Right renal cortex interstitium (tissue), 3 donors: ENCODE measurements around the gene LIMK2. TPM values are rescaled to one million over a fixed set of nuclear protein-coding genes. Genes with fewer than 3 reads are reported as not detected.
"Not testable (repeated sequence)": the region's sequence is repeated elsewhere in the genome, so short reads cannot be mapped to it uniquely, and the experiment has no call there.

Source experiments
- DNase-seq, 3 donors: peaks; one replicate each; pipeline ENCODE4 v3.0.0-alpha.2; 2013; ENCODE audit warnings: low read depth in 3 of 3, low spot score in 2 of 3
- polyA plus RNA-seq, 3 donors: library from polyadenylated mRNA; unstranded; fragments of 120-200 nt; gene quantifications; one replicate each; pipeline ENCODE4 v1.2.1, GENCODE V29; 2013; ENCODE audit not compliant: insufficient read length in 3 of 3

Gene LIMK2
- polyA plus RNA-seq, 3 donors, result 48.5 to 50.8 (median 49.4) TPM

DNA sequence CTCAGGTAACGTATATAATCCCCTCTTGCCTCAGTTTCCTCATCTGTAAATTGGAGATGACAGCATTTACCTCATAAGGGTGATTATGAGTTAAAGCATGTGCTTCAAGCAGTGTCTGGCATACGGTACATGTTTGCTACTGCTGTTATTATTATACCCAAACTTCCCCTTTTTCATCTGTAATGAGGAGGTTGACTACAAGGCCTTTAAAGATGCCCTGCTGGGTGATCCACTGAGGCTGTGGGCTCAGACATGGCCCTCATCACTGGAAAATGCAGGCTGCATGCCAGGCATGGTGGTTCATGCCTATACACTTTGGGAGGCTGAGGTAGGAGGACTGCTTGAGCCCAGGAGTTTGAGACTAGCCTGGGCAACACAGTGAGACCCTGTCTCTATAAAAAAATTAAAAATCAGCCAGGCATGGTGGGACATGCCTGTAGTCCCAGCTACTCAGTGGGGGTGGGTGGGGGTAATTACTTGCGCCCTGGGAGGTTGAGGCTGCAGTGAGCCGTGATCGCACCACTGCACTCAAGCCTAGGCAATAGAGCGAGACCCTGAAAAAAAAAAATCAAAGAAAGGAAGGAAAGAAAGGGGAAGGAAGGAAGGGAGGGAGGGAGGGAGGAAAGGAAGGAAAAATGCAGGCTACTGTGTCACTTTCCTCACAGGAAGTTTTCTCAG lies 75.9 kb downstream of the LIMK2 start:
- no peak for DNase-seq

DNA sequence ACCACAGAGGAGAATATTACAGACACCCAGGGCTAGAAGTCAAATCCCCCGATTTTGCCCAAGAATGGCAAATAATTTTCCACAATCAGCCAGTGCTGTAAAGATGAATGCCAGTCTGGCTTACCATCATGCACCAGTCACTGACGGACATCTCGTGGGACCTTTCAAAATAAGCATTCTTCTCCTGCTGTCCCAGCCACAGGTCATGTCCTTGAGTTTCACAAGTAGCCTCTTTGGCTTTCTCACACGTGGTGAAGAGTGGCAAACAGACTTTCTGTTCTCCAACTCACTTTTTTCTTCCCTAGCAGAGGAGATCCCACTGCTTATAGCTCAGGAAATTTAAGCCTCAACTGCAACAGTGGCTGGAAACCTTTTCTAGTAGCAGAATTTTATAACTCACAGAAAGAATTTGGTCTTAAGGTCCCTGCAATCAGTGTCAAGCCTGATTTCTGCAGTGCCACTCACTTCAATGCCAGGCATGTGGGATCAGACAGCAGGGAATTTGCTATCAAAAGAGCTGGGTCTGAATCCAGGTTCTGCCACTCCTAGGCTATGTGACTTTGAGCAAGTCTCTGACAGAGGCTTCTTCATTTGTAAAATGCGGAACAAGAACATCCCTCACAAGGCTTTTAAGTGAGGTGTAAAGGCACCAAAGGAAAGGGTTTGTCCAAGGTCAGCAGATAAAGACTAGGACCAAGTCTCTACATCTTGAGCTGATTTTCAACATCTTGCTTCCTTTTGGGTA lies 76.6 kb downstream of the LIMK2 start:
- no peak for DNase-seq

DNA sequence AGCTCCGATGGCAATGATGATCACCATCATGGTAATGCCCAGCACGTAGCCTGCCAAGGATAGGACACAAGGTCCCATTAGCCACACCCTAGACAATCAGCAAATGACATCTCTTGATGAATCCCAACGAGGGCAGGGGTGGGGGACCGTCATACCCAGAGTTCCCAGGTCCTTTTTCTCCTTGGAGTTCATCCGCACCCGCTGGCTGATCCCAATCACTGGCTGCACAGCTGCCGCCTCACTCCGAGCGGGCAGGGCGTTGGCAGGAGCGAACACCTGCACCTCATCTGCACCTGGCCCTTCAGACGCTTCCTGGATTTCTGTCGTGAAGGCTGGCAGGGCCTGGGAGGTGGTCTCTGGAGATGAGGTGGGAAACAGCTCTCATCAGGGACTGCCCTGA lies 77.2 kb downstream of the LIMK2 start:
- DNase-seq, result no peak

DNA sequence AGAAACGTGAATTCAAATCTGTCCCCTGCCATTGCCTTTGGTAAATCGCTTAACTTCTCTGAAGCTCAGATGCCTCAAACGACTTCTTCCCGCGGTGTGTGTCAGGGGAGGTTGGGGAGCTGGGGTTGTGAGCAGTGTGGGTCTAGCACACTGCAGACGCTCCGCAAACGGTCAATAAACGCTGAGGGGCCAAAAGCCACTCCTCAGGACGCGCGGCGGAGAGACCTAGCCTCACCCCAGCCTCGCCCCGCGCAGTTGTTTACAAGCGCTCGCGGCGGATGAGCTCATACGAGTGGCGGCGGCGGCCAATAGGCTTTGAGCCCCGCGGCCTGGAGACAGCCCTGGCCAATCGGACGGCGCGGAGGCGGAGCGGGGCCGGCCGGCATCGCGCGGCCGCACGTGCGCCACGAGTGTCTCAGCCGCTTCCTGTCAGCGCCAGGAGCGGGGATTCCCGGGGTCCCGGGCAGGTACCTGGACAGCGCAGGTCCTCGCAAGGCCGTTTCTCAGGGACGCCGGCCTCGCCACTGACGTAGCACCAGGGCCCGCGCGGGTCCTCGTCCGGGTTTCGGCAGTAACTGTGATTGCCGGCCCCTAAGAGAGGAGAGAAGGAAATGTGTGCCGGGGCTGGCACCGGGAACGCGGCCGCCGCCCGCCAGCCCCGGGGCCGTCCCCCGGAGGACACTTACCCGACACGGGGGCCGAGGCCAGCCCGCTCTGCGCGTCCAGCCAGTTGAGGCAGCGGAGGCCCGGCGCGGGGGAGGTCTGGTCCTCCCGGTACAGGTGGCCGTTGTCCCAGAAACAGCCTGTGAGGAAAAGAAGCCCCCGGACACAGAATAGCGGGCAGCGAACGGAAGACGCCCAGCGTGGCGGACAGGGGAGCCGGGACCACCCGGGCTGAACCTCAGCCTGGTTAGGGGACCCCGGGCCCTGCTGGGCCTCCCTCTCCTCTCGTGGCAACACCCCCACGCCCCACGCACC lies 78.7 kb downstream of the LIMK2 start:
- peak in 2 of 3 donors; percentile 78 to 83 for DNase-seq

DNA sequence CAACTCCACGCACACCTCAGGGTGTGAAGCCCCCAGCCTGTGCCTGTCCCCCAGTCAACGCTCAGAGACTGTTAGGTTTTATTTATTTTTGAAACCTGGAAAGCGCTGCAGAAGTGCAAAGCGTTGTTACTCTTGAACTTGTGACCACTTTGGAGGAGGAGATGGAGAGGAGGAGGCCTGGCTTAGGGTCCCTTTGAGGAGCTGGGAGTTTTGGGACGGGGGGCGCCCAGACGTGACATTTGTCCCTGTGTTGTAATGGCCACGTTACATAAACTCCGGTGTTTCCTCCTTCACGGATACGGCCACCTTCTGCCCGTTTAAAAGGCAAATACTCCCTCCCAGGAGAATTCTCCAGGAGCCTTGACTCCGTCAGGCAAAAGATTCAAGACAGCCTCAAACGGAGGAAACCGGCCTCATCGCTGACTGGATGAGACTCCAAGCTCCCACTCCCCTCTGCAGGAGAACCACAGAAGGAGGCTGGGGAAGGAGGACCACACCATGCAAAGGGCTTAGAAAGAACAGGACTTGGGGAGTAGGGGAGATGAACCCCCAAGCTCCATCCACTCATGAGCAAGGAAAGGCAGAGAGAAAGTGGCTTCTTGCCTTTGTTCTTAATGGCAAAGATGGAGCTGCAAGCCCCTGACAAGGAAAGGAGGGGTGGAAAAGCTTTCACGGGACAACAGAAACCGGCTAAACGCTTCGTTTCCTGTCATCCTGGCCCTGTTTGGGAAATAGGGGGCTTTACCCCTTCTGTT lies 79.6 kb downstream of the LIMK2 start:
- DNase-seq, result no peak

DNA sequence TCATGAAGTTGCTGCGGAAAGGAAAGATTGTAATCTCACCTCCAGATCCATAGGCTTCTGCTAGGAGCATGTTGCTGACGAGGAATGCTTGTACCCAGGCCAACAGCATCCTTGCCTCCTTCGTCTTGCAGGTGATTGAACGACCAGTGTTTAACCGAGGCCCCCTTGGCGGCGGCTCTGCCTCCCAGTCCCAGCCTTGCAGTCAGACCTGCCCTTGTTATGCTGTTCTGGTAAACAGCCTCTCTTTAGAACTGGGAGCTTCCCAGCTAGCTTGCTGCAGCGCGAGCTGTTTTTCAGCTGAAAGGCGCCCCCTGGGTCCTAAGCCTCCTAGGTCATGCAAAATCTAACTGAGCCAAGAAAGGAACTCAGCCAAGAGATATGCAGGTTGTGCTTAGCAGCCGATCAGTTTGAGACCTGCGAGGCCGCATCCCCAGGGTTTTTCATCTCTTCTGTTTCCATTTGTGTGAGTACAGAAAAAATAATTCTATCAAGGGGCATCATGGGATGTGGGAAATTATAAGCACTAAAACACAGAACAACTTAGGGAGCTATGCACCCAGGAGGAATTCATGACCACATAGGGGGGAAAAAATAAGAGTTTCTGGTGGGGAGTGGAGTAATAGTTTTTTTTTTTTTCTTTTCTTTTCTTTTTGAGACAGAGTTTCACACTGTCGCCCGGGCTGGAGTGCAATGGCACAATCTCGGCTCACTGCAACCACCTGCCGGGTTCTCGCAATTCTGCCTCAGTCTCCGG lies 80.3 kb downstream of the LIMK2 start, which contains the start of gene PIK3IP1:
PIK3IP1 (minus strand) TSS at position 253 of the 754 bp plus-strand sequence; CDS start at position 109, 144 bp downstream.
- peak in 2 of 3 donors; percentile 67 to 70 for DNase-seq

DNA sequence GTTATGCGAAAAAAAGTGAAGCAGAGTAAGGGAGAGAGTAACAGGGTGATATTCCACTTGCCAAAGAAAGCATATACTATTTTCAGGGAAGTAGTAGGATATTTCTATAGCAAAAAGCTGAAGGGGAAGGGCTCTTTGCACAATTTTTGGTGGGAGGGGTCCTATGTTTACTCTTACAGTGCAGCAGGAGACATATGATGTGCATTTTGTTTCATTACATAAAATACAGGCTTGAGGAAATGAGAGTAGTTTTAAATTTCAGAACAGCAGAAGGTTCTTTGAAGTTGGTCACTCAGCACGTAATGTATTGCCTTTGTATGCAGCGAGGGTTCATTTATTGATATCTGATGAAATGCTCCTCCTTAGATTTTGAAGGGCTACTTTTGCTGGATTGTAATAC lies 83.3 kb downstream of the LIMK2 start:
- DNase-seq, result no peak

DNA sequence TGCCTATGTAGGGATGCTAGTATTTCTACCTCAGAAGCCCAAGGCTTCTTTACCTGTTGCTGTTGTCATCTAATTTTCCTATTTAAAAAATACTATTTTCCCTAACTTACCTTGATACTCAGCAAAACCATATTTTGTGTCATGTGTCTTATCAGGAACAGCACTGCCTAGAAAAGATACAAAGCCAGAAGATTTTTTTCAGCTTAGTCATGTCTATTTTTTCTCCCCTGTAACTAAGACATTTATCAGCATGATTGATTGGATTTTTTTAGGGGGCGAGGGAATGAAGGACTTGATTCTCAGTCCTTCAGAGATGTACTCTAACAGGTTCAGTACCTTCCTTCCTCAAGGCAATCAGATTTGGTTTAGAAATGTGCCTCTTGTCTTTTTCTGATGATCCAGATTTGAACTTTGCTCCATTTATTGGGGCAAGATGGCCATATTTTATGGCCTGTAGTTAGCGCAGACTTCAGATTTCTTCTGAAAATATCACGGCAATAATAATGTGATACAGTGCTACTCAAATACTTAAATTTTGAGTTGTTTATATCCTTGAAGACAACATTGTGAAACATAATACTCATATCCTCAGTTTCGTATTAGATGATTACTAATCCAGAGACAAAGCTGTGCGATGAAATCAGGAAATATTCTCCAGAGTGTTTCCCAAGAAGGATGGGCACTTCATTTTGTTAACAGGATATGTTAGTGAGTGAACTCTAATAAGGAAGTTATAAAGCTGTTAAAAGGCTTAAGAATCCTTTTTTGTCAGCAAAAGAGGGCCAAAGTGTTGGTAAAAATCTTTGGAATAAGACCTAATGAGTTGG lies 83.9 kb downstream of the LIMK2 start:
- no peak for DNase-seq

DNA sequence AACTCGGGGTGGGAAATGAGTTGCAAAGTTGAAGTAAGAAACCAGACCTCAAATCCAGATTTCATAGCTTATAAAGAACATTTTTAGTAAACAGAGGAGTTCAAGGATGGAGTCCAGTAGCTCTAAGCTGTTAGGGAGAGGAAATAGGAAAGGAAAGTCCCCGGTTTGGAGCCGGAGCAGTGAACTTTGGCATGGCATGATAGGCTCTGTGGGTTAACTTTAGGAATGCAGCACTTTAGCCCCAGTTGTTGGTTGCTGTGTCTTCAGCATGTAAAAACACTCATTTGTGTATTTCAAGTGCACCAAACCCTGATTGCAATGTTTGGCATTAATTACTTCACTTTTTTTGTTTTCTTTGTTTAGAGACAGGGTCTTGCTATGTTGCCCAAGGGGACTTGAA lies 88.8 kb downstream of the LIMK2 start:
- no peak for DNase-seq

DNA sequence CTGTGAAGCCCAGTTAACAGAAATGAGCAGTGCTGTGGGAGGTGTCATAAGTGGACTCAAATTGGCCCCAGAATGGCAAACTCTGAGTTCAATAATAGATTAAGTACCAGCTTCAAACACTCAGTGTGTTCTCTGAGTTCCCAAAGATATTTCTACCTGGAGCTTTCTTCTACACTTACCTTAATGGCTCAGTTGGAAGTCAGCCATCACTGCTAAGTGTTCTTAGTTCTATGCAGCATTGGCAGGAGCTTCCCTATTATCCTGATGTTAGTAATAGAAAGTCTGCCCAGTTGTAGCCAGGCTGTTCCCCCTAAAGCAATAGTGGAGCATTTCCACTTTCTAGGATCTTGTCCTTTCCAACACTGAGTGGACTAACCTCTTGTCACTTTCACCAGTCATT lies 89.9 kb downstream of the LIMK2 start:
- DNase-seq, result no peak

DNA sequence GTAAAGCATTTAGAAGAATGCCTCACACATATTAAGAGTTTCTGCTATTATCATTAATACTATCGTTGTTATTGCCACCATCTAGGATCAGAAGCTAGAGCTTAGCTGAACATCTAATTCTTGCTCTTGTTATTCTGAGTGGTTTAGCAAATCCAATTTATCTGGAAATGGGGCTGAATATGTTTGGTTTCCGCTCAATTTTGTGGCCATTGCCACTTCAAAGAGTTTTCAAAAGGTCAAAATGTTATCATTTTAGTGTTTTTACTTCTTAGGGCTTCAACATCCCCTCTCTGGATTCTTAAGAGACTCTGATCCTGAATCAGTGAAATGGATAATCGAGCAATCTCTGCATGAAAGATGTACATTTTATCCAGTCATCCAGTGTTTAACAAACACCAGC lies 90.4 kb downstream of the LIMK2 start:
- no peak for DNase-seq

DNA sequence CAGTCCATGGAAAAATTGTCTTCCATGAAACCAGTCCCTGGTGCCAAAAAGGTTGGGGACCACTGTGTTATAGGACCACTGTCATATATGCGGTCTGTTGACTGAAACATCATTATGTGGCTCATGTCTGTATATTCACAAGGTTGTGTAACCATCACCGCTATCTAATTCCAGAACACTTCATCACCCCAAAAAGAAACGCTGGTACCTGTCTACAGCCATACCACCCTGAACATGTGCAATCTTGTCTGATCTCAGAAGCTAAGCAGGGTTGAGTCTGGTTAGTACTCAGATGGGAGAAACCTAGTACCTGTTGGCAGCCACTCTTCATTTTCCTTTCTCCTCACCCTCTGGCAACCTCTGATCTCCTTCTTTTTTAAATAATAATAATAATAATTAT lies 93.1 kb downstream of the LIMK2 start:
- DNase-seq, result no peak

DNA sequence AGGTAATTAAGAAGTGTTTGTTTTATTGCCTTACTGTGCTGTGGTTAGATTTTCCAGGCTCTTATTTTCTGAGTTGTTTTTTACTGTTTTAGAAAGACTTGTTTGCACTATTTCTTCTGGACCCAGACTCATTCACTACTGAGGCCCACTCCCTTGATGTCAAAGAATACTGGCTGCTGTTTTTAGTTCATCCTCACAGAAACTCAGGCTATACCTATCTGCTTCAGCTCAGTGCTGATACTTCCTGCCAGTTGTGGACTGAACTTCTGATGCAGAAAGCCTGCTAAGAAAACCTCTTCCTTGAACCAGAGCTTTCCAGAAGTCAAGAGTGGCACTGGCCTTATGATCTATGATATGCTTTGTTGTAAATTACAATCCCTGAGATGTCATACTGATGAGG lies 96.1 kb downstream of the LIMK2 start:
- DNase-seq, result no peak

DNA sequence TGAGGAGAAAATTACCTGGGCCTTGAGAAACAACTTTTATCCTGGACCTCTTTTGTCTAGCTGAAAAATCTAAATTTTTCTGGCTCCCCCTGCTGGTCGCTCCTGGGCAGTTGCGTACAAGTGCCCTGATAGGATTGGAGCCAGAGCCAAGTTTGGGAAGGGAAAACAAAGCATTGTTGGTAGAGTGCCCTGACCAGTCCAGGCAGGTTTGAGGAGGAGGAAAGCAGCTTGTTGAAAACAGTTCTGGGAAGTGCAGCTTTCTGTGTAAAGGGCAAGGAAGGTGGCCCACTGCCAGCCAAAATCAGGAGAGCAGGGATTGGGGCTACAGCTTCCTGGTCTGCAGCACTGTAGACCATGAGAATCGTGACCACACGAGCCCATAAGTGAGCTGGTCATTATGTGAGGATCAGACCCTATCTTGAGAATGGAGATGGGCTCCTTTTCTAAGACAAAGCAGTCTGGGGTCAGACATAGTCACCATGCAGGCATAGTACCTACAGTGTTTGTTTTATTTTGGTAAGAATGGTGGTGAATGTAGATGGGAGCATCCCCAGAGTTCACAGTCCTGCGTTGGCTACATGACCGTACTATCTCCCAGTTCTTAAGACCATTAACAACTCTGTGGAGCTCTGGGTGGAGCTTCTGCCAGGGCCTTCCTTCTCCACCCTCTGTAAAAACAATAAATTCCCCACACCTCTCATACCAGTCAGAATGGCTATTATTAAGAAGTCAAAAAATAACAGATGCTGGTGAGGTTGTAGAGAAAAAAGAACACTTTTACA lies 101.5 kb downstream of the LIMK2 start:
- peak in 2 of 3 donors; percentile 50 to 56 for DNase-seq

DNA sequence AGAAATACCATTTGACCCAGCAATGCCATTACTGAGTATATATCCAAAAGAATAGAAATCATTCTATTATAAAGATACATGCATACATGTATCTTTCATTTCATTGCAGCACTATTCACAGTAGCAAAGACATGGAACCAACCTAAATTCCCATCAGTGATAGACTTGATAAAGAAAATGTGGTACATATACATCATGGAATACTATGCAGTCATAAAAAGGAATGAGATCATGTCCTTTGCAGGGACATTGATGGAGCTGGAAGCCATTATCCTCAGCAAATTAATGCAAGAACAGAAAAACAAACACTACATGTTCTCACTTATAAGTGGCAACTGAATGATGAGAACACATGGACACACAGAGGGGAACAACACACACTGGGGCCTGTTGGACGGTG lies 102.1 kb downstream of the LIMK2 start:
- not testable (repeated sequence) for DNase-seq

DNA sequence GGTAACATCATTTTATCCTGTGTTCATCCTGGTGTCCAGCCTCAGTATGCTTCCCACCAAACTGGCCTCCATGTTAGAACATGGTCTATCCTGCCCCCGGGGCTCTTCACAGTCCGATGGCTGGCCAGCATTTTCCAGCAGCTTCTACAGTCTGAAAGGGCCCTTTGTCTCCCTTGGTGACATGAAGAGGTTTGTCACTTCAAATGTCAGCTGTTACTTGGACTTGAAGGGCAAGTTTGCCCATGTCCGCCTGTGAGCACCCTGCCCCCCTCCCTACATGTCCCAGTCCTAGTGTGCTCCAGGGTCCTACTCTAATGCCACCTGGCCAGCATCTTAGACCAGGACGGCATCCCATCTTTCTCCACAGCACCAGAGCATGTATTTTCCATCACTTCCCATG lies 109.3 kb downstream of the LIMK2 start:
- DNase-seq, result no peak

DNA sequence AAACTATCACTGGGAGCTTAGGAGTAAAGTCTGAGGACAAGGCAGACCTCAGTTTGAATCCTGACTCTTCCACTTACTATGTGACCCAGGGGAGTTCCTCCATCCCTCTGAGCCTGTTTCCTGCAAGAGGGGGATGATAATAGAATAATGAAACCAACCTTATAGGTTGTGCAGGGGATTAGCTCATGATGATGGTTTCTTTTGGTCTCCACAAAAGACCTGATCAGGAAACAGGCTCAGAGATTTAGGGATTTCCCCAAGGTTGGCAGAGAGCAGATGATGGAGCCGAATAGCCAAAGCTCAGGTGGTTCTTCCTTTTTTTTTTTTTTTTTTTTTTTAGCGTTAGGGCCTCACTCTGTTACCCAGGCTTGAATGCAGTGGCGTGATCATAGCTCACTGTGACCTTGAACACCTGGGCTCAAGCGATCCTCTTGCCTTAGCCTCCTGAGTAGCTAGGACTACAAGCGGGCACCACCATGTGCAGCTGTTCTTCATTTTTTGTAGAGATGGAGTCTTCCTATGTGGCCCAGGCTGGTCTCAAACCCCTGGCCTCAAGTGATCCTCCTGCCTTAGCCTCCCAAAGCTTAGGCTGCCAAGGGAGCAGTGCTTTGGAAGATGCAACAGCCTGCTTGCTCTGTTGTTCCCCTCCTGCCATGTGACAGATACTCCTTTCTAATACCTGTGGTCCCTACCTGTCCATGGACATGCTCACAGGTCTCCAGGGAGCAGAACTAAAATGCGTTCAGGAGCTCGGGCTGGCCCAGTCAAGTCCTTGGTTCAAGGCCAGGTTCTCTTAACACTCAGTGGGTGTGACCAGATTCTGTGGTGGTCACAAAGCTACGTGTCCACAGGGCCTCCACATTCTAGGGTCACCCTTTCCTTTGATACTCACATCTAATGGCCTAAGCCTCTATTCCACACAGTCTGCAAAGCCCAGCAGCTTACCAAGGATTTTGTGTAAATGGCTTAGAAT lies 111.8 kb downstream of the LIMK2 start:
- no peak for DNase-seq
